ENCODE results near the gene INTS14. TPM values are rescaled to one million over a fixed set of nuclear protein-coding genes. Genes with fewer than 3 reads are reported as not detected.
"Not testable (repeated sequence)": the region's sequence is repeated elsewhere in the genome, so short reads cannot be mapped to it uniquely, and the experiment has no call there.

Gene INTS14
- total and polyA plus RNA-seq, 2 of the 8 experiments (the other 6 are each of a cell fraction or from before 2014, with no cell fraction given): 33.1 to 33.7 TPM

DNA sequence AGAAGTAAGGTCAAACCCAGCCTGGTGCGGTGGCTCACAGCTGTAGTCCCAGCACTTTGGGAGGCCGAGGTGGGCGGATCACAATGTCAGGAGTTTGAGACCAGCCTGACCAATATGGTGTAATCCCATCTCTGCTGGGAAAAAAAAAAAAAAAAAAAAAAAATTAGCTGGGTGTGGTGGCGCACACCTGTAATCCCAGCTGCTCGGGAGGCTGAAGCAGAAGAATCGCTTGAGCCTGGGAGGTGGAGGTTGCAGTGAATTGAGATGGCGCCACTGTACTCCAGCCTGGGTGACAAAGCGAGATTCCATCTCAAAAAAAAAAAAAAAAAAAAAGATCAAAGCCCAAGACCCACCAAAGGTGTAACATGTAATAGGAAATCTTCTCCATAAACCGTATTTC lies 61.6 kb downstream of the INTS14 start:
- ChIA-PET POLR2A (ENCODE audit: partially characterized antibody) (interaction anchor here (0.7 to 1.1 kb wide), 2 partner anchors 18 to 61 kb away, joined by 3 to 6 read pairs; partner anchors contain the start of genes HACD3 and INTS14), CTCF (ENCODE audit: partially characterized antibody) (interaction anchor here (0.8 to 2.2 kb wide), 3 partner anchors 9 to 287 kb away, joined by 3 to 7 read pairs (median 6); no protein-coding TSS in a partner anchor)
- DNase-seq (ENCODE audit: low read depth in 1 of 2, low spot score in 2 of 2); H3K27me3 ChIP-seq (replicated peaks in 1 of 4; ENCODE audit: control insufficient read depth in 3 of 4, extremely low read depth in 1 of 4, insufficient read depth in 3 of 4, low read length in 3 of 4); H3K56ac ChIP-seq (replicated peaks; ENCODE audit: insufficient read length, low read depth, low read length); H3K23ac ChIP-seq (ENCODE audit: insufficient read length); H2BK120ac ChIP-seq (replicated peaks; ENCODE audit: low read depth, low read length); H2AFZ ChIP-seq (ENCODE audit: low read length); H3K23me2 ChIP-seq (ENCODE audit: low read depth, low read length); H4K91ac ChIP-seq (replicated peaks; ENCODE audit: insufficient read length, low read length); H3K79me1 ChIP-seq (ENCODE audit: low read depth, low read length); H3K9me3 ChIP-seq (ENCODE audit: insufficient read depth in 2 of 2, low read depth in 1 of 2, low read length in 1 of 2); H3K4me2 ChIP-seq (ENCODE audit: insufficient read depth in 1 of 2, low read depth in 2 of 2, low read length in 2 of 2); H3K27ac ChIP-seq (ENCODE audit: low read depth, low read length); H4K8ac ChIP-seq (ENCODE audit: extremely low read depth, insufficient read depth, low read length); H4K5ac ChIP-seq (ENCODE audit: insufficient read length, low read depth, low read length); H3K4me1 ChIP-seq (replicated peaks in 1 of 4; ENCODE audit: control insufficient read depth in 3 of 4, insufficient read depth in 4 of 4, low read length in 3 of 4); H2BK12ac ChIP-seq (ENCODE audit: low read depth, low read length); H3K36me3 ChIP-seq (ENCODE audit: control insufficient read depth in 2 of 4, insufficient read depth in 4 of 4, low read length in 3 of 4); H3K4me3 ChIP-seq (ENCODE audit: extremely low read depth in 1 of 4, insufficient read depth in 2 of 4, low read depth in 3 of 4, low read length in 4 of 4); H2BK20ac ChIP-seq (ENCODE audit: low read length); H3K14ac ChIP-seq (ENCODE audit: insufficient read length); H3K9ac ChIP-seq (replicated peaks in 1 of 4; ENCODE audit: extremely low read depth in 1 of 4, low read depth in 3 of 4, low read length in 3 of 4); H2BK5ac ChIP-seq (ENCODE audit: low read depth, low read length); H2AK5ac ChIP-seq (ENCODE audit: low read depth, low read length); FAIRE-seq; H2BK15ac ChIP-seq (ENCODE audit: low read length); H3K4ac ChIP-seq (replicated peaks; ENCODE audit: insufficient read length, low read depth, low read length); H3K18ac ChIP-seq (ENCODE audit: extremely low read depth, low read length): not testable (repeated sequence)
- peaks cover 18 to 26% of the 10 kb centered on the region in 2 experiments for H4K20me1 ChIP-seq (replicated peaks in 1 of 2; ENCODE audit: control insufficient read depth in 1 of 2, insufficient read depth in 2 of 2, low read length in 2 of 2)
- 92% methylated on average over 7 of the region's 9 CpGs; no CpG with 5 or more reads in 1 of the 2 experiments for WGBS, 2 experiments (ENCODE audit: extremely low coverage in 1 of 2, insufficient coverage in 1 of 2, insufficient read length in 1 of 2, insufficient replicate concordance in 2 of 2, low coverage in 1 of 2, low lambda C conversion rate in 2 of 2, missing lambda C conversion rate in 1 of 2)
- peaks cover 6 to 76% of the 10 kb centered on the region in 2 experiments for H3K79me2 ChIP-seq (ENCODE audit: control insufficient read depth in 1 of 2, insufficient read depth in 2 of 2, low read length in 2 of 2)
